Measurements from ENCODE around the gene TPRG1L.

The TPRG1L gene

DNA sequence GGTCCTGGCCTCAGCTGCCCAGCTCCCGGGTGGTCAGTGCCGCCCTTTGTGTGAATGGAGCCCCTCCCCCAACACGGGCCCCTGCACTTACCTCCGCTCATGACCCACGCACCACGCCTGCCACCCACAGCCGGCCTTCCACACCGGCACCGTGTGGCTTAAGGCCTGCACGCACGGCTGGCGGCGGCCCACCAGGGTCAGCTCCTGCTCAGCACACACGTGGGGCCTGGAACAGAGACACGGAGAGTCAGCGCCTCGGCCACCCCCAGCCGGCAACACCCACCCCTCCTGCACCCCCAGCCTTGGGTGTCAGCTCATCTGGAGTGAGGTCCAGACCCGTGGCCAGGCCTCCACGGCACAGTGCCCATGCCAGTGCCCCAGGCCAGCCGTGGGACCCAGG lies 22.4 kb upstream of the TPRG1L start:
- Histone ChIP-seq H3K4me3 (ENCODE audit: low read depth, low read length) (no peak overlapping the region), H3K36me3 (ENCODE audit: control insufficient read depth in 2 of 2, insufficient read depth in 1 of 2, low read length in 2 of 2) (no peaks in the 10 kb centered on the region), H3K4me1 (ENCODE audit: control insufficient read depth, insufficient read depth, low read length) (no peaks in the 10 kb centered on the region), H3K9me3 (ENCODE audit: control insufficient read depth, insufficient read depth, low read depth, low read length) (no peaks in the 10 kb centered on the region), H3K27ac (ENCODE audit: extremely low read depth, low read depth, low read length) (no peak overlapping the region)
- no peak for TF ChIP-seq SP2 (tag by site-specific recombination; IDR thresholded peaks at IDR 0.05)
- no peak for TF ChIP-seq ZSCAN23 (tag by site-specific recombination; IDR thresholded peaks at IDR 0.05)
- TF ChIP-seq ZNF521 (tag by site-specific recombination; IDR thresholded peaks at IDR 0.05) = no peak
- no peak for TF ChIP-seq FEZF1 (tag by site-specific recombination; IDR thresholded peaks at IDR 0.05)
- no peak for TF ChIP-seq GLI2 (tag by site-specific recombination; IDR thresholded peaks at IDR 0.05; ENCODE audit: borderline replicate concordance, low read depth)
- TF ChIP-seq HOXC10 (CRISPR knock-in tag; IDR thresholded peaks at IDR 0.05) = no peak
- TF ChIP-seq ZNF585B (tag by site-specific recombination; IDR thresholded peaks at IDR 0.05) = no peak
- TF ChIP-seq ZNF239 (tag by site-specific recombination; IDR thresholded peaks at IDR 0.05) = no peak
- TF ChIP-seq KLF9 (tag by site-specific recombination; IDR thresholded peaks at IDR 0.05; ENCODE audit: low read depth) = no peak
- TF ChIP-seq ZBTB1 (tag by site-specific recombination; IDR thresholded peaks at IDR 0.05) = no peak
- no peak for TF ChIP-seq ZNF830 (tag by site-specific recombination; IDR thresholded peaks at IDR 0.05; ENCODE audit: low read depth)
- ChIA-PET CTCF (interaction anchor here (1.0 to 1.7 kb wide), 3 partner anchors 11 to 37 kb away, joined by 5 to 6 read pairs (median 5); no protein-coding TSS in a partner anchor), POLR2A (no interaction called here)

DNA sequence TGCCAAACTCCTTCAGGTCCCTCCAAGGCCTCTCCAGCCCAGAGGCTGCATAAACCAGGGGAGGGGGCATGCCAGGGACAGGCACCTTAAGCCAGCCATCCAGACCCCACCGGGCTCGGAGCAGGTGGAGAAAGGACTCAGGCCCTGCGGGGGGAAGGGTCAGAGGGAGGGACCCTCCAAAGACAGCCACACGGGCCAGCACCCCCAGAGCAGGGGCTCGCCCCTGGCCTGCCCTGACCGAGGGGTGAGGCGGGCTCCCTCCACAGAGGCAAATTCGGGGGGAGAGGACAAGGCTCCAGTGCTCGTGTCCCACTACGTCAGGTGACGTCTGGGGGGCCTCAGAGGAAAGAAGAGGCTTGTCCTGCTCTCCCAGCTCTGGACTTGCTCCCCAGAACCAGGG lies 21.7 kb upstream of the TPRG1L start:
- Histone ChIP-seq H3K4me1 (ENCODE audit: control insufficient read depth, insufficient read depth, low read length) (no peaks in the 10 kb centered on the region), H3K9me3 (ENCODE audit: control insufficient read depth, insufficient read depth, low read depth, low read length) (no peaks in the 10 kb centered on the region), H3K27ac (ENCODE audit: extremely low read depth, low read depth, low read length) (no peak overlapping the region), H3K36me3 (ENCODE audit: control insufficient read depth in 2 of 2, insufficient read depth in 1 of 2, low read length in 2 of 2) (no peaks in the 10 kb centered on the region), H3K4me3 (ENCODE audit: low read depth, low read length) (no peak overlapping the region)
- ChIA-PET CTCF (no interaction called here), POLR2A (no interaction called here)
- TF ChIP-seq TRIM28 (IDR thresholded peaks at IDR 0.05; ENCODE audit: borderline replicate concordance, low read length) (no peak), AEBP2 (tag by site-specific recombination; IDR thresholded peaks at IDR 0.05; ENCODE audit: borderline replicate concordance) (no peak), ZNF155 (tag by site-specific recombination; IDR thresholded peaks at IDR 0.05) (no peak), GLI2 (tag by site-specific recombination; IDR thresholded peaks at IDR 0.05; ENCODE audit: borderline replicate concordance, low read depth) (no peak), REPIN1 (tag by site-specific recombination; IDR thresholded peaks at IDR 0.05; ENCODE audit: low read depth) (no peak), REST (tag by site-specific recombination; IDR thresholded peaks at IDR 0.05) (no peak), ATF2 (tag by site-specific recombination; IDR thresholded peaks at IDR 0.05; ENCODE audit: low read depth) (no peak), ZNF544 (tag by site-specific recombination; IDR thresholded peaks at IDR 0.05) (no peak), ZBTB7A (tag by site-specific recombination; IDR thresholded peaks at IDR 0.05; ENCODE audit: low read depth) (no peak), ZNF558 (tag by site-specific recombination; IDR thresholded peaks at IDR 0.05) (no peak), ZFHX2 (tag by site-specific recombination; conservative IDR thresholded peaks at IDR 0.05) (no peak), ZNF555 (tag by site-specific recombination; conservative IDR thresholded peaks at IDR 0.05) (no peak), ZNF114 (tag by site-specific recombination; IDR thresholded peaks at IDR 0.05) (no peak), ZNF571 (tag by site-specific recombination; IDR thresholded peaks at IDR 0.05) (no peak), ZNF184 (tag by site-specific recombination; IDR thresholded peaks at IDR 0.05) (no peak), ZNF585B (tag by site-specific recombination; IDR thresholded peaks at IDR 0.05) (no peak)
- TF ChIP-seq, protein P1, sequence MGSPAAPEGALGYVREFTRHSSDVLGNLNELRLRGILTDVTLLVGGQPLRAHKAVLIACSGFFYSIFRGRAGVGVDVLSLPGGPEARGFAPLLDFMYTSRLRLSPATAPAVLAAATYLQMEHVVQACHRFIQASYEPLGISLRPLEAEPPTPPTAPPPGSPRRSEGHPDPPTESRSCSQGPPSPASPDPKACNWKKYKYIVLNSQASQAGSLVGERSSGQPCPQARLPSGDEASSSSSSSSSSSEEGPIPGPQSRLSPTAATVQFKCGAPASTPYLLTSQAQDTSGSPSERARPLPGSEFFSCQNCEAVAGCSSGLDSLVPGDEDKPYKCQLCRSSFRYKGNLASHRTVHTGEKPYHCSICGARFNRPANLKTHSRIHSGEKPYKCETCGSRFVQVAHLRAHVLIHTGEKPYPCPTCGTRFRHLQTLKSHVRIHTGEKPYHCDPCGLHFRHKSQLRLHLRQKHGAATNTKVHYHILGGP (tag by site-specific recombination; IDR thresholded peaks at IDR 0.05) = no peak
- TF ChIP-seq, protein P2, sequence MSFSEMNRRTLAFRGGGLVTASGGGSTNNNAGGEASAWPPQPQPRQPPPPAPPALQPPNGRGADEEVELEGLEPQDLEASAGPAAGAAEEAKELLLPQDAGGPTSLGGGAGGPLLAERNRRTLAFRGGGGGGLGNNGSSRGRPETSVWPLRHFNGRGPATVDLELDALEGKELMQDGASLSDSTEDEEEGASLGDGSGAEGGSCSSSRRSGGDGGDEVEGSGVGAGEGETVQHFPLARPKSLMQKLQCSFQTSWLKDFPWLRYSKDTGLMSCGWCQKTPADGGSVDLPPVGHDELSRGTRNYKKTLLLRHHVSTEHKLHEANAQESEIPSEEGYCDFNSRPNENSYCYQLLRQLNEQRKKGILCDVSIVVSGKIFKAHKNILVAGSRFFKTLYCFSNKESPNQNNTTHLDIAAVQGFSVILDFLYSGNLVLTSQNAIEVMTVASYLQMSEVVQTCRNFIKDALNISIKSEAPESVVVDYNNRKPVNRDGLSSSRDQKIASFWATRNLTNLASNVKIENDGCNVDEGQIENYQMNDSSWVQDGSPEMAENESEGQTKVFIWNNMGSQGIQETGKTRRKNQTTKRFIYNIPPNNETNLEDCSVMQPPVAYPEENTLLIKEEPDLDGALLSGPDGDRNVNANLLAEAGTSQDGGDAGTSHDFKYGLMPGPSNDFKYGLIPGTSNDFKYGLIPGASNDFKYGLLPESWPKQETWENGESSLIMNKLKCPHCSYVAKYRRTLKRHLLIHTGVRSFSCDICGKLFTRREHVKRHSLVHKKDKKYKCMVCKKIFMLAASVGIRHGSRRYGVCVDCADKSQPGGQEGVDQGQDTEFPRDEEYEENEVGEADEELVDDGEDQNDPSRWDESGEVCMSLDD (tag by site-specific recombination; IDR thresholded peaks at IDR 0.05) = no peak
